ENCODE measurements around the gene MACF1. TPM values are rescaled to one million over a fixed set of nuclear protein-coding genes. Genes with fewer than 3 reads are reported as not detected.
A peak's percentile ranks its signal among the peaks of the same experiment; 100 is the strongest.

Gene MACF1
- total RNA-seq, 2 donors from 2014 or later = 273 to 278 TPM

DNA sequence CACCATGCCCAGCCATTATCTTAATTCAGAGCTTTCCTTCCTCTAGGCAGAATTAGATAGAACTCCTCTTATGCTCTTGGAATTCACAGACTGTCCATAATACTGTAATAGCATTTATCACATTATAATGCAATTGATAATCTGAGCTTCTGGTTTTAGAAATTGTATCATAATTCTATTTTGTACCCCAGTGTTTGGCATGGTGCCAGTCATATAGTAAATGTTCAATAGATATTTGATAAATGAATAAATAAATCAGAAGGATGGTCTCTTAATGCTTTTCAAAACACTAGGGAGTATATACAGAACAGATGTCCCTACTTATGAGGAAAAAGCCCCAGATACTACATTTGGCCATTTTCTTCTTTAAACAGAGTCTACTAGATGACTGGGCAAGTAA is 167.6 kb downstream of the MACF1 start:
- H3K27me3 ChIP-seq = no peaks in the 10 kb centered on the region
- peaks cover 81% of the 10 kb centered on the region for H3K36me3 ChIP-seq
- no peaks in the 10 kb centered on the region for H3K9me3 ChIP-seq
- TF ChIP-seq, protein P1, sequence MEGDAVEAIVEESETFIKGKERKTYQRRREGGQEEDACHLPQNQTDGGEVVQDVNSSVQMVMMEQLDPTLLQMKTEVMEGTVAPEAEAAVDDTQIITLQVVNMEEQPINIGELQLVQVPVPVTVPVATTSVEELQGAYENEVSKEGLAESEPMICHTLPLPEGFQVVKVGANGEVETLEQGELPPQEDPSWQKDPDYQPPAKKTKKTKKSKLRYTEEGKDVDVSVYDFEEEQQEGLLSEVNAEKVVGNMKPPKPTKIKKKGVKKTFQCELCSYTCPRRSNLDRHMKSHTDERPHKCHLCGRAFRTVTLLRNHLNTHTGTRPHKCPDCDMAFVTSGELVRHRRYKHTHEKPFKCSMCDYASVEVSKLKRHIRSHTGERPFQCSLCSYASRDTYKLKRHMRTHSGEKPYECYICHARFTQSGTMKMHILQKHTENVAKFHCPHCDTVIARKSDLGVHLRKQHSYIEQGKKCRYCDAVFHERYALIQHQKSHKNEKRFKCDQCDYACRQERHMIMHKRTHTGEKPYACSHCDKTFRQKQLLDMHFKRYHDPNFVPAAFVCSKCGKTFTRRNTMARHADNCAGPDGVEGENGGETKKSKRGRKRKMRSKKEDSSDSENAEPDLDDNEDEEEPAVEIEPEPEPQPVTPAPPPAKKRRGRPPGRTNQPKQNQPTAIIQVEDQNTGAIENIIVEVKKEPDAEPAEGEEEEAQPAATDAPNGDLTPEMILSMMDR (IDR thresholded peaks at IDR 0.05) = no peak
- no peak for DNase-seq (ENCODE audit: low spot score)
- H3K27ac ChIP-seq = no peak overlapping the region
- peaks cover 0 to 3% of the 10 kb centered on the region in 2 donors for H3K4me1 ChIP-seq
- no peak overlapping the region for H3K4me3 ChIP-seq

DNA sequence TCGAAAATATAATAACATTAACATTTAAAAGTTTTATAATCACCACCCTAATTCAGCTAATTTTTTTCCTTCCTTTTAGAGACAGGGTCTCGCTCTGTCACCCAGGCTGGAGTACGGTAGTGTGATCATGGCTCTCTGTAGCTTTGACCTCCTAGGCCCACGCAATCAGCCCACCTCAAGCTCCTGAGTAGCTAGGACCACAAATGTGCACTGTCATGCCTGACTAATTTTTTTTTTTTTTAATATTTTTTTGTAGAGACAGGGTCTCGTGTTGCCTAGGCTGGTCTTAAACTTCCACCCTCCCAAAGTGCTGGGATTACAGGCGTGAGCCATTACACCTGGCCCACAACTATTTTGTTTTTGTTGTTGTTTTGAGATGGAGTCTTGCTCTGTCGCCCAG is 172.2 kb downstream of the MACF1 start:
- no peak overlapping the region for H3K27ac ChIP-seq
- no peaks in the 10 kb centered on the region for H3K9me3 ChIP-seq
- no peaks in the 10 kb centered on the region for H3K4me1 ChIP-seq
- no peak overlapping the region for H3K4me3 ChIP-seq
- no peak for DNase-seq (ENCODE audit: low spot score)
- TF ChIP-seq, protein P1 (IDR thresholded peaks at IDR 0.05) = no peak
- H3K27me3 ChIP-seq = no peaks in the 10 kb centered on the region
- peaks cover 75% of the 10 kb centered on the region for H3K36me3 ChIP-seq

DNA sequence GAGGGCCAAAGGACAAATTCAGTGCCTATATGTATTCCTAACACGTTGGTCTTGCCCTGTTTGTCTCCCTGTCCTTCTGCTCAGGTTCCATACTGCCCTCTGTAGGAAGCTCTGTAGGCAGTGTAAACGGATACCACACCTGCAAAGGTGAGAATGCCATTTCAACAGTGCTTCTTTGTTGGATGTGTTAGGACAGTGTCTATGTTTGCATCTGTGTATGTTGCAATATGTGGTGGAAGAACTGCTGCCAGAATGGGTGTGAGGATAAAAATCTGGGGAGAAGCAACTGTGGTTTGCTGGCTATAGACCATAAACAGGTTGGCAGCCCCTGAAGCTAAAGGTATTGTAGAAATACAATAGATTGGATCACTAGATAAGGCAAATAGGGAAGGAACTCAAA is 173.9 kb downstream of the MACF1 start:
- H3K4me3 ChIP-seq = no peak overlapping the region
- H3K9me3 ChIP-seq = no peaks in the 10 kb centered on the region
- peaks cover 74% of the 10 kb centered on the region for H3K36me3 ChIP-seq
- no peaks in the 10 kb centered on the region for H3K4me1 ChIP-seq
- no peak for DNase-seq (ENCODE audit: low spot score)
- H3K27me3 ChIP-seq = no peaks in the 10 kb centered on the region
- TF ChIP-seq, protein P1 (IDR thresholded peaks at IDR 0.05) = peak in 1 of 2 donors; percentile 34
- H3K27ac ChIP-seq = no peak overlapping the region

DNA sequence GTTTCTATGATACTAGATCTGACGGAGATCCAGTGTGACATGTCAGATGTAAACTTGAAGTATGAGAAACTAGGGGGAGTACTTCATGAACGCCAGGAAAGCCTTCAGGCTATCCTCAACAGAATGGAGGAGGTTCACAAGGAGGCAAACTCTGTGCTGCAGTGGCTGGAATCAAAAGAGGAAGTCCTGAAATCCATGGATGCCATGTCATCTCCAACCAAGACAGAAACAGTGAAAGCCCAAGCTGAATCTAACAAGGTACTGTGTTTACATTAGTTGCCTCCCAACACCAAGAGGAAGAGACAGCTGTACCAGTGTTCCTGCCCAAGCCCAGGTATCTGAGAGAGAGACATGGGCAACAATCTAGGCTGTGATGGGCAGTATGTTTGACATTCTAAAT is 174.7 kb downstream of the MACF1 start:
- no peaks in the 10 kb centered on the region for H3K4me1 ChIP-seq
- no peaks in the 10 kb centered on the region for H3K27me3 ChIP-seq
- no peak overlapping the region for H3K27ac ChIP-seq
- H3K9me3 ChIP-seq = no peaks in the 10 kb centered on the region
- H3K36me3 ChIP-seq = peaks cover 74% of the 10 kb centered on the region
- DNase-seq (ENCODE audit: low spot score) = no peak
- TF ChIP-seq, protein P1 (IDR thresholded peaks at IDR 0.05) = no peak
- H3K4me3 ChIP-seq = no peak overlapping the region

DNA sequence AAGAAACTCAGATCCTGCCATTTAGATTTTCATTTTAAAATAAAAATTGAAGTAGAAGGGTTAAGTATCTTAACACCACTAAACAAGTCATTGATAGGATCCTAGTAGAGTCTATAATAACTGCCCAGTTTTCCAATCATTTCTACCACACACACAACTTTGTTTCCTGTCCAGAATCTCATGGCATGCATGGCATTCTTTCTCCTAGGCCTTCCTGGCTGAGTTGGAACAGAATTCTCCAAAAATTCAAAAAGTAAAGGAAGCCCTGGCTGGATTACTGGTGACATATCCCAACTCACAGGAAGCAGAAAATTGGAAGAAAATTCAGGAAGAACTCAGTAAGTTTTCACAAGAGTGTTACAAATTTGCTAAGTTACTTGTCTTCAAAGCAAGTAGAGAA is 175.5 kb downstream of the MACF1 start:
- Histone ChIP-seq H3K4me1 (no peaks in the 10 kb centered on the region), H3K4me3 (no peak overlapping the region), H3K36me3 (peaks cover 72% of the 10 kb centered on the region), H3K27ac (no peak overlapping the region), H3K9me3 (no peaks in the 10 kb centered on the region), H3K27me3 (no peaks in the 10 kb centered on the region)
- TF ChIP-seq, protein P1 (IDR thresholded peaks at IDR 0.05) = no peak
- DNase-seq (ENCODE audit: low spot score) = no peak

DNA sequence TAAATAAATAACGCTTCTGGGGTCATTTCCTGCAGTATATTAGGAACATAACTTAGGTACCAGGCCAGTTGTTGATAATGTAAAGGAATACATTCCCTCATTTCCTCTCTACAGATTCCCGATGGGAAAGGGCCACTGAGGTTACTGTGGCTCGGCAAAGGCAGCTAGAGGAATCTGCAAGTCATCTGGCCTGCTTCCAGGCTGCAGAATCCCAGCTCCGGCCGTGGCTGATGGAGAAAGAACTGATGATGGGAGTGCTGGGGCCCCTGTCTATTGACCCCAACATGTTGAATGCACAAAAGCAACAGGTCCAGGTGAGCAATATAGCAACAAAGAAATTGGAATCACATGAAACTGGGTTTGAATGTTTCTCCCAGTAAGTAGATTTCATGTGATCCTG is 177.3 kb downstream of the MACF1 start:
- no peaks in the 10 kb centered on the region for H3K9me3 ChIP-seq
- H3K4me1 ChIP-seq = peaks cover 0 to 5% of the 10 kb centered on the region in 2 donors
- TF ChIP-seq, protein P1 (IDR thresholded peaks at IDR 0.05) = no peak
- peaks cover 74% of the 10 kb centered on the region for H3K36me3 ChIP-seq
- DNase-seq (ENCODE audit: low spot score) = no peak
- H3K27me3 ChIP-seq = no peaks in the 10 kb centered on the region
- no peak overlapping the region for H3K4me3 ChIP-seq
- H3K27ac ChIP-seq = peak overlapping the region; percentile 6 to 47

Measured in right atrium auricular region (tissue), 2 donors.